Measurements from ENCODE around the gene SSTR3.

SSTR3 gene

DNA sequence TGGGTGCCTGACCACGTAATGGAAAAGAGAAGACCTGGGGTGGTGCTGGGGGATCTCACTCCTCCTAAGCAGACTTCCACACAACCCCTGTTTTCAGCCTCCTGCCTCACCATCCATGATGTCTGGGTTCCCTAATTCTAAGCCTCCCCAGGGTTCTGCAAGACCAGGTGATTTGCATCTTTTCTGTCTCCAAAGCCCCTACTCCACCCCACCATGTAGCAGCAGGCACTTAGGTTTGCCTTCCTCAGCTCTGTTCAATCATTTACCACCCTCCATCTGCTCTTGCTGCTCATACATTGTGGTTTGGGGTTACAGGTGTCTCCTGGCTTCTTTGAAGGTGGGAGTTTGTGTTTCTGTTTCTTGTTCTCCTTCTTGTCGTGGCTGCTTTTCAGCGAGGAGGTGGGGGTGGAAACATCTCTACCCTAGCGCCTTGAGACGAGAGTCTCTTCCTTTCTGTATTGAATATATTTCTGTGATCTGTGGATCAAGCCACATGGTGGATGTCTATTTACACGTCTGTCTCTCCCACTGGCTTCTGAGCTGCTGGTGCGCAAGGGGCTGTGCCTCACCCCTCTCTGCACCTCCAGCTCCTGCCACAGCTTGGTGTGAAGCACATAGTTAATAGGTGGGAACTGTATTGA, 6.6 kb upstream of the SSTR3 start:
- Histone ChIP-seq H3K27me3 (ENCODE audit: insufficient read depth, poor library complexity, severe bottlenecking) (no peaks in the 10 kb centered on the region), H3K27ac (replicated peaks) (no peak overlapping the region), H3K4me3 (replicated peaks; ENCODE audit: insufficient read depth, low read length) (no peak overlapping the region)
- no peak for DNase-seq (ENCODE audit: low read depth in 1 of 2, low spot score in 1 of 2)
- TF ChIP-seq, protein P1, sequence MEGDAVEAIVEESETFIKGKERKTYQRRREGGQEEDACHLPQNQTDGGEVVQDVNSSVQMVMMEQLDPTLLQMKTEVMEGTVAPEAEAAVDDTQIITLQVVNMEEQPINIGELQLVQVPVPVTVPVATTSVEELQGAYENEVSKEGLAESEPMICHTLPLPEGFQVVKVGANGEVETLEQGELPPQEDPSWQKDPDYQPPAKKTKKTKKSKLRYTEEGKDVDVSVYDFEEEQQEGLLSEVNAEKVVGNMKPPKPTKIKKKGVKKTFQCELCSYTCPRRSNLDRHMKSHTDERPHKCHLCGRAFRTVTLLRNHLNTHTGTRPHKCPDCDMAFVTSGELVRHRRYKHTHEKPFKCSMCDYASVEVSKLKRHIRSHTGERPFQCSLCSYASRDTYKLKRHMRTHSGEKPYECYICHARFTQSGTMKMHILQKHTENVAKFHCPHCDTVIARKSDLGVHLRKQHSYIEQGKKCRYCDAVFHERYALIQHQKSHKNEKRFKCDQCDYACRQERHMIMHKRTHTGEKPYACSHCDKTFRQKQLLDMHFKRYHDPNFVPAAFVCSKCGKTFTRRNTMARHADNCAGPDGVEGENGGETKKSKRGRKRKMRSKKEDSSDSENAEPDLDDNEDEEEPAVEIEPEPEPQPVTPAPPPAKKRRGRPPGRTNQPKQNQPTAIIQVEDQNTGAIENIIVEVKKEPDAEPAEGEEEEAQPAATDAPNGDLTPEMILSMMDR (IDR thresholded peaks at IDR 0.05; ENCODE audit: insufficient read depth, low read length): no peak
- no peak for TF ChIP-seq GABPA (IDR thresholded peaks at IDR 0.05; ENCODE audit: low read depth)
- TF ChIP-seq, protein P2, sequence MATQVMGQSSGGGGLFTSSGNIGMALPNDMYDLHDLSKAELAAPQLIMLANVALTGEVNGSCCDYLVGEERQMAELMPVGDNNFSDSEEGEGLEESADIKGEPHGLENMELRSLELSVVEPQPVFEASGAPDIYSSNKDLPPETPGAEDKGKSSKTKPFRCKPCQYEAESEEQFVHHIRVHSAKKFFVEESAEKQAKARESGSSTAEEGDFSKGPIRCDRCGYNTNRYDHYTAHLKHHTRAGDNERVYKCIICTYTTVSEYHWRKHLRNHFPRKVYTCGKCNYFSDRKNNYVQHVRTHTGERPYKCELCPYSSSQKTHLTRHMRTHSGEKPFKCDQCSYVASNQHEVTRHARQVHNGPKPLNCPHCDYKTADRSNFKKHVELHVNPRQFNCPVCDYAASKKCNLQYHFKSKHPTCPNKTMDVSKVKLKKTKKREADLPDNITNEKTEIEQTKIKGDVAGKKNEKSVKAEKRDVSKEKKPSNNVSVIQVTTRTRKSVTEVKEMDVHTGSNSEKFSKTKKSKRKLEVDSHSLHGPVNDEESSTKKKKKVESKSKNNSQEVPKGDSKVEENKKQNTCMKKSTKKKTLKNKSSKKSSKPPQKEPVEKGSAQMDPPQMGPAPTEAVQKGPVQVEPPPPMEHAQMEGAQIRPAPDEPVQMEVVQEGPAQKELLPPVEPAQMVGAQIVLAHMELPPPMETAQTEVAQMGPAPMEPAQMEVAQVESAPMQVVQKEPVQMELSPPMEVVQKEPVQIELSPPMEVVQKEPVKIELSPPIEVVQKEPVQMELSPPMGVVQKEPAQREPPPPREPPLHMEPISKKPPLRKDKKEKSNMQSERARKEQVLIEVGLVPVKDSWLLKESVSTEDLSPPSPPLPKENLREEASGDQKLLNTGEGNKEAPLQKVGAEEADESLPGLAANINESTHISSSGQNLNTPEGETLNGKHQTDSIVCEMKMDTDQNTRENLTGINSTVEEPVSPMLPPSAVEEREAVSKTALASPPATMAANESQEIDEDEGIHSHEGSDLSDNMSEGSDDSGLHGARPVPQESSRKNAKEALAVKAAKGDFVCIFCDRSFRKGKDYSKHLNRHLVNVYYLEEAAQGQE (IDR thresholded peaks at IDR 0.05; ENCODE audit: insufficient replicate concordance, low read depth): no peak
- peak; percentile 18; the same call in 1 of the 2 replicates for TF ChIP-seq SPI1 (IDR thresholded peaks at IDR 0.05; ENCODE audit: borderline replicate concordance, low read depth)
- TF ChIP-seq POLR2AphosphoS5 (IDR thresholded peaks at IDR 0.05; ENCODE audit: low read depth): peak; percentile 17; the same call in 1 of the 2 replicates

DNA sequence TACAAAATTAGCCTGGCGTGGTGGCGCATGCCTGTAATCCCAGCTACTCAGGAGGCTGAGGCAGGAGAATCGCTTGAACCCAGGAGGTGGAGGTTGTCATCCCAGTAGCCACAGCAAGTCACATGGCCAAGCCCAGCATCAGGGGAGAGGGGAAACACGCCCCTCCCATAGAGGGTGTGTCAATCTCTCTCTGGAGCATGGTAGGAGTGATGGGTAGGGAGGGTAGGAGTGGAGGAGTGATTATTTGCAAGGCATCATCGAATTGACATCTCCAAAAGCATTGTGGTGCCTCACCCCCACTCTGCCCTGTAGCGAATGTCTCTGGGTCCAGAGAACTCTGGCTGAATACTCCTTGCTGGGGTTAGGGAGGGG, 6.1 kb upstream of the SSTR3 start:
- no peak overlapping the region for H3K27ac ChIP-seq (replicated peaks)
- H3K4me3 ChIP-seq (replicated peaks; ENCODE audit: insufficient read depth, low read length): no peak overlapping the region
- DNase-seq (ENCODE audit: low read depth in 1 of 2, low spot score in 1 of 2): no peak
- no peak for TF ChIP-seq GABPA (IDR thresholded peaks at IDR 0.05; ENCODE audit: low read depth)
- TF ChIP-seq, protein P1 (IDR thresholded peaks at IDR 0.05; ENCODE audit: insufficient read depth, low read length): no peak
- TF ChIP-seq, protein P2 (IDR thresholded peaks at IDR 0.05; ENCODE audit: insufficient replicate concordance, low read depth): no peak
- no peak for TF ChIP-seq SPI1 (IDR thresholded peaks at IDR 0.05; ENCODE audit: borderline replicate concordance, low read depth)
- TF ChIP-seq POLR2AphosphoS5 (IDR thresholded peaks at IDR 0.05; ENCODE audit: low read depth): no peak
- H3K27me3 ChIP-seq (ENCODE audit: insufficient read depth, poor library complexity, severe bottlenecking): no peaks in the 10 kb centered on the region

DNA sequence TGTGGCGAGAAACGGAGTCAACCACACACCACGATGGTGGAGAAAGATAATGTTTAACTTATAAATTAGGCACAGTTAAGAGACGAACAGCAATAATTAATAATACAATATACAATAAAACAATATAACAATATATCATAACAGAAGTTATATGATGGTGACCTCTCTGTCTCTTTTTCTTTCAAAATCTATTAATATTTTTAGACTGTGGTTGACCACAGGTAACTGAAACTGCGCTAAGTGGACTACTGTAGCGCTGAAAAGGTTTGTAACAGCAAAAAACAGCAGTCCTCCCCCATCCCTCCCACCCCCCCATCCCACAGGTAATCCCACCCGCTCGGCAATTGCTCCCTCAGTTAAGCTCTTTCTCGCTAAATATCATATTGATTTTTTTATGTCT, 3.6 kb upstream of the SSTR3 start:
- no peak for TF ChIP-seq SPI1 (IDR thresholded peaks at IDR 0.05; ENCODE audit: borderline replicate concordance, low read depth)
- TF ChIP-seq, protein P1 (IDR thresholded peaks at IDR 0.05; ENCODE audit: insufficient read depth, low read length): no peak
- TF ChIP-seq GABPA (IDR thresholded peaks at IDR 0.05; ENCODE audit: low read depth): no peak
- TF ChIP-seq POLR2AphosphoS5 (IDR thresholded peaks at IDR 0.05; ENCODE audit: low read depth): no peak
- TF ChIP-seq, protein P2 (IDR thresholded peaks at IDR 0.05; ENCODE audit: insufficient replicate concordance, low read depth): no peak
- Histone ChIP-seq H3K27ac (replicated peaks) (no peak overlapping the region), H3K27me3 (ENCODE audit: insufficient read depth, poor library complexity, severe bottlenecking) (no peaks in the 10 kb centered on the region), H3K4me3 (replicated peaks; ENCODE audit: insufficient read depth, low read length) (no peak overlapping the region)
- DNase-seq (ENCODE audit: low read depth in 1 of 2, low spot score in 1 of 2): no peak

Measured in HL-60 (cell line).